ENCODE measurements around the gene MOB1B. TPM values are rescaled to one million over a fixed set of nuclear protein-coding genes. Genes with fewer than 3 reads are reported as not detected.
"Not testable (repeated sequence)": the region's sequence is repeated elsewhere in the genome, so short reads cannot be mapped to it uniquely, and the experiment has no call there.

MOB1B gene
- total and polyA plus RNA-seq, 2 experiments from 2014 or later: 5.3 to 23.5 TPM

DNA sequence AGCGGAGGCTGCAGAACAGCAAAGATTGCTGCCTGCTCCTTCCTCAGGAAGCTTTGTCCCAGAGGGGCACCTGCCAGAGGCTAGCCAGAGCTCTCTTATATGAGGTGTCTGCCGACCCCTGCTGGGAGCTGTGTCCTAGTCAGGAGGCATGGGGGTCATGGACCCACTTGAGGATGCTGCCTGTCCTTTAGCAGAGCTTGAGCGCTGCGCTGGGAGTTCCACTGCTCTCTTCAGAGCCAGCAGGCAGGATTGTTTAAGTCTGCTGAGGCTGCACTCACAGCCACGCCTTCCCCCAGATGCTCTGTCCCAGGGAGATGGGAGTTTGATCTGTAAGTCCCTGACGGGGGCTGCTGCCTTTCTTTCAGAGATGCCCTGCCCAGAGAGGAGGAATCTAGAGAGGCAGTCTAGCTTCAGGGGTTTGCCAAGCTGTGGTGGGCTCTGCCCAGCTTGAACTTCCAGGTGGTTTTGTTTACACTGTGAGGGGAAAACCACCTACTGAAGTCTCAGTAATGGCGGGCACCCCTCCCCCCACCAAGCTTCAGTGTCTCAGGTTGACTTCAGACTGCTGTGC is 102.2 kb downstream of the MOB1B start:
- Histone ChIP-seq H3K27ac (no peak overlapping the region), H3K9me2 (replicated peaks; ENCODE audit: insufficient read depth) (no peaks in the 10 kb centered on the region), H3K4me3 (no peak overlapping the region), H3K27me3 (no peaks in the 10 kb centered on the region), H3K79me2 (peaks cover 29% of the 10 kb centered on the region), H2AFZ (no peak overlapping the region), H3K9me3 (ENCODE audit: low read depth) (no peaks in the 10 kb centered on the region), H4K20me1 (ENCODE audit: insufficient read depth, poor library complexity, severe bottlenecking) (no peaks in the 10 kb centered on the region), H3K4me2 (no peak overlapping the region), H3K4me1 (ENCODE audit: insufficient read depth) (no peaks in the 10 kb centered on the region), H3K36me3 (replicated peaks; ENCODE audit: insufficient read depth, low read depth) (no peaks in the 10 kb centered on the region)
- 76% methylated on average over 7 of the region's 7 CpGs for WGBS (ENCODE audit: low lambda C conversion rate, missing lambda C conversion rate)
- no peak for DNase-seq (ENCODE audit: low spot score)
- no peak for TF ChIP-seq EZH2phosphoT487 (IDR thresholded peaks at IDR 0.05; ENCODE audit: low read depth, severe bottlenecking, unreplicated experiment)
- TF ChIP-seq EZH2 (IDR thresholded peaks at IDR 0.05; ENCODE audit: borderline replicate concordance): no peak
- TF ChIP-seq, protein P1, sequence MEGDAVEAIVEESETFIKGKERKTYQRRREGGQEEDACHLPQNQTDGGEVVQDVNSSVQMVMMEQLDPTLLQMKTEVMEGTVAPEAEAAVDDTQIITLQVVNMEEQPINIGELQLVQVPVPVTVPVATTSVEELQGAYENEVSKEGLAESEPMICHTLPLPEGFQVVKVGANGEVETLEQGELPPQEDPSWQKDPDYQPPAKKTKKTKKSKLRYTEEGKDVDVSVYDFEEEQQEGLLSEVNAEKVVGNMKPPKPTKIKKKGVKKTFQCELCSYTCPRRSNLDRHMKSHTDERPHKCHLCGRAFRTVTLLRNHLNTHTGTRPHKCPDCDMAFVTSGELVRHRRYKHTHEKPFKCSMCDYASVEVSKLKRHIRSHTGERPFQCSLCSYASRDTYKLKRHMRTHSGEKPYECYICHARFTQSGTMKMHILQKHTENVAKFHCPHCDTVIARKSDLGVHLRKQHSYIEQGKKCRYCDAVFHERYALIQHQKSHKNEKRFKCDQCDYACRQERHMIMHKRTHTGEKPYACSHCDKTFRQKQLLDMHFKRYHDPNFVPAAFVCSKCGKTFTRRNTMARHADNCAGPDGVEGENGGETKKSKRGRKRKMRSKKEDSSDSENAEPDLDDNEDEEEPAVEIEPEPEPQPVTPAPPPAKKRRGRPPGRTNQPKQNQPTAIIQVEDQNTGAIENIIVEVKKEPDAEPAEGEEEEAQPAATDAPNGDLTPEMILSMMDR (IDR thresholded peaks at IDR 0.05; ENCODE audit: poor library complexity): no peak

- not testable (repeated sequence) for H3K9me2 ChIP-seq (replicated peaks; ENCODE audit: insufficient read depth); H3K4me2 ChIP-seq; H4K20me1 ChIP-seq (ENCODE audit: insufficient read depth, poor library complexity, severe bottlenecking); H3K27me3 ChIP-seq; H2AFZ ChIP-seq; H3K4me1 ChIP-seq (ENCODE audit: insufficient read depth); DNase-seq (ENCODE audit: low spot score); H3K36me3 ChIP-seq (replicated peaks; ENCODE audit: insufficient read depth, low read depth); H3K27ac ChIP-seq; H3K9me3 ChIP-seq (ENCODE audit: low read depth); H3K4me3 ChIP-seq
- WGBS (ENCODE audit: low lambda C conversion rate, missing lambda C conversion rate): 99% methylated on average over 4 of the region's 6 CpGs
- H3K79me2 ChIP-seq: peaks cover 24% of the 10 kb centered on the region
Observed at GRCh38 chr4:71005025-71005424, 102.9 kb downstream of the MOB1B start.

- Histone ChIP-seq H3K4me3 (no peak overlapping the region), H3K4me2 (no peak overlapping the region), H4K20me1 (ENCODE audit: insufficient read depth, poor library complexity, severe bottlenecking) (no peaks in the 10 kb centered on the region), H3K9me3 (ENCODE audit: low read depth) (no peaks in the 10 kb centered on the region), H3K27me3 (no peaks in the 10 kb centered on the region), H3K79me2 (peaks cover 16% of the 10 kb centered on the region), H2AFZ (no peak overlapping the region), H3K36me3 (replicated peaks; ENCODE audit: insufficient read depth, low read depth) (no peaks in the 10 kb centered on the region), H3K27ac (no peak overlapping the region), H3K9me2 (replicated peaks; ENCODE audit: insufficient read depth) (no peaks in the 10 kb centered on the region), H3K4me1 (ENCODE audit: insufficient read depth) (no peaks in the 10 kb centered on the region)
- WGBS (ENCODE audit: low lambda C conversion rate, missing lambda C conversion rate): over 99% methylated on average over 6 of the region's 6 CpGs
- no peak for DNase-seq (ENCODE audit: low spot score)
- TF ChIP-seq EZH2phosphoT487 (IDR thresholded peaks at IDR 0.05; ENCODE audit: low read depth, severe bottlenecking, unreplicated experiment) (no peak), EZH2 (IDR thresholded peaks at IDR 0.05; ENCODE audit: borderline replicate concordance) (no peak)
- TF ChIP-seq, protein P1 (IDR thresholded peaks at IDR 0.05; ENCODE audit: poor library complexity): no peak
Observed at GRCh38 chr4:71006203-71006907, 104.2 kb downstream of the MOB1B start.

- H3K9me2 ChIP-seq (replicated peaks; ENCODE audit: insufficient read depth): no peaks in the 10 kb centered on the region
- peaks cover 14% of the 10 kb centered on the region for H3K79me2 ChIP-seq
- H3K4me1 ChIP-seq (ENCODE audit: insufficient read depth): no peaks in the 10 kb centered on the region
- H3K27ac ChIP-seq: no peak overlapping the region
- H4K20me1 ChIP-seq (ENCODE audit: insufficient read depth, poor library complexity, severe bottlenecking): no peaks in the 10 kb centered on the region
- no peak overlapping the region for H2AFZ ChIP-seq
- H3K36me3 ChIP-seq (replicated peaks; ENCODE audit: insufficient read depth, low read depth): no peaks in the 10 kb centered on the region
- TF ChIP-seq EZH2phosphoT487 (IDR thresholded peaks at IDR 0.05; ENCODE audit: low read depth, severe bottlenecking, unreplicated experiment) (no peak), EZH2 (IDR thresholded peaks at IDR 0.05; ENCODE audit: borderline replicate concordance) (no peak)
- TF ChIP-seq, protein P1 (IDR thresholded peaks at IDR 0.05; ENCODE audit: poor library complexity): no peak
- H3K4me2 ChIP-seq: no peak overlapping the region
- WGBS (ENCODE audit: low lambda C conversion rate, missing lambda C conversion rate): 98% methylated on average over 2 of the region's 2 CpGs
- no peak overlapping the region for H3K4me3 ChIP-seq
- no peaks in the 10 kb centered on the region for H3K9me3 ChIP-seq (ENCODE audit: low read depth)
- H3K27me3 ChIP-seq: no peaks in the 10 kb centered on the region
- no peak for DNase-seq (ENCODE audit: low spot score)
Observed at GRCh38 chr4:71008196-71008595, 106.0 kb downstream of the MOB1B start.

Data from hepatocyte (in vitro differentiated cells).